Measurements from ENCODE around the gene CCNI. TPM values are rescaled to one million over a fixed set of nuclear protein-coding genes. Genes with fewer than 3 reads are reported as not detected.

The CCNI gene
- polyA plus RNA-seq, 4 donors = 370 to 508 (median 407) TPM

DNA sequence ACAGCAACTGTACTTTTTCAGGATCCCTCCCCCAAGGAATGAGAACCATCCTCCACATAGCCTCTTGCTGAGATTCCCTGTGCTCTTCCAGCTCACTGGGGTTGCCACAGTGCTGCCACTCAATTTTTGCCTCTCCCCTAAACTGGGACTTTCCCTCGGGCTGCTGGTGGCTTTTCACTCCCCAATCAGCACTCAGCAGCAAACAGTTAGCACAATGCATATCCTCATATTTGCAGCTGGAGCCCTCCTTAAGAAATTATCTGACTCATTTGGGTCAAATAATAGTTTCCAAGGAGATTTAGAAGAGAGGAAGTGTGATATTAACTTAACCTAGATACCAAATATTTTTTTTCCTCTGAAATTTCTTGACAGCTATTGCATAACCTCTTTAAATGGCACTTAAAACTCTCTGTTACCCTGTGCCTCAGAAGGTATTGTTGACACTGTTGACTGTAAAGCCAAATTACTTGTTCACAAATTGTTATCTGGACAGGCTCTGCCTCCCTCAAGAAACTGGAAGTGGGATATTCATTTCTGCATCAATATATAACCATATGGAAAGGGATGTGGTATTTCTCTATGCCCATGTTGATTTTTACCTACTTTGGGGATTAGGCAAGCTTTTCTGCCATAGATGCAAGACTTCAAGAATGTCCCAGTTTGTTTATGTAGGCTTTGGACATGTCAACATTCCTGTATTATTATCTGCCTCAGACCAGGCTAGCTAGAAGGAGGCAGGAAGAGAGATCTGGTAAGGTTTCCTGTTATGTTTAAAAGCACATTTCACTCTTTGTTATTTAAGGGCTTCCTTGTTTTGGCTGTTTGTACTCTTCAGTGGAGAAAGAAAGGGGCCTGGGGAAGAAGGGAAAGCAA is 68.2 kb downstream of the CCNI start:
- DNase-seq (ENCODE audit: low read depth in 4 of 4, low spot score in 3 of 4) = no peak

DNA sequence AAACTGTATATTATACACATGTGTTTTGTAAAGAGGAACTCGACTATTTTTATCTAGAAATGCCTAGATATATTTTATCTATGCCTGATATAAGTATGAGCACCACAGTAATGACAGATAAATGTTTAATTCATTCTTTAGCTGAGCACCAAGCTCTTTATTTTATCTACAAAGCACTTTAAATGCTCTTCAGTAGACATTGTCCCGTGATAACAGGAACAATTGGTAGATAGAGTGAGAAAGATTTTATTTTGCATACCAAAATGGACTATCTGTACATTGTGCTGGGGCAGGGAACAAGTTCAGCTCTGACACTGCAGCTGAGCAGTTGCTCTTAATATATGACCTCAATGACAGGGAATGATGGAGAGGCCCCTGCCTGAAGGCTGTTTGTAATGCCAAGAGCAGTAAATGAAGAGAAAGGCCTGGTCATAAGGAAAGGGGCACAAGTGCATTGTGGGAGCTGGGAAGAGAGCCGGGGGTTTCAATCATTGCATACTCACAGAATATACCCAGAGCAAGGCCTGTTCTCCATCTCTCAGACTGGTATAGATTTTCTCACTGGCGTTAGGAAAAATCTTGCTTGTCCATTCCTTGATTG is 68.9 kb downstream of the CCNI start:
- no peak for DNase-seq (ENCODE audit: low read depth in 4 of 4, low spot score in 3 of 4)

DNA sequence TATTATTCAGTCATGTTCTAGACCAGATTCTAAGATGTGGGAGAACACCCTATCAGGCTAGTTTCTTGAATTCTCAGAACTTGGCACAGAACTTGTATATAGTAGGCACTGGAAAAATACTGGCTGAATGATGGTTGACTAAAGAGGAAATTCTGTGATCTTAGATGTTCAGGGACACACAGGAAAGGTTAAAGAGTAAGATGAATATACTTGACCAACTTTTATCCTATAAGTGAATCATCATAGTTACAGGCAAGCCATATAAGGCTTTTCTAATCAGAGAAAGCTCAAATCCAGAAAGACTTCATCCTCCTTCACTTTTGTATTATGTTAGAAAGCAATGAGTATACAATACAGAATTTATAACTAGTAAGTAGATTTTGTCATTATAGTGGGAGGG is 72.4 kb downstream of the CCNI start:
- DNase-seq (ENCODE audit: low read depth in 4 of 4, low spot score in 3 of 4) = no peak

DNA sequence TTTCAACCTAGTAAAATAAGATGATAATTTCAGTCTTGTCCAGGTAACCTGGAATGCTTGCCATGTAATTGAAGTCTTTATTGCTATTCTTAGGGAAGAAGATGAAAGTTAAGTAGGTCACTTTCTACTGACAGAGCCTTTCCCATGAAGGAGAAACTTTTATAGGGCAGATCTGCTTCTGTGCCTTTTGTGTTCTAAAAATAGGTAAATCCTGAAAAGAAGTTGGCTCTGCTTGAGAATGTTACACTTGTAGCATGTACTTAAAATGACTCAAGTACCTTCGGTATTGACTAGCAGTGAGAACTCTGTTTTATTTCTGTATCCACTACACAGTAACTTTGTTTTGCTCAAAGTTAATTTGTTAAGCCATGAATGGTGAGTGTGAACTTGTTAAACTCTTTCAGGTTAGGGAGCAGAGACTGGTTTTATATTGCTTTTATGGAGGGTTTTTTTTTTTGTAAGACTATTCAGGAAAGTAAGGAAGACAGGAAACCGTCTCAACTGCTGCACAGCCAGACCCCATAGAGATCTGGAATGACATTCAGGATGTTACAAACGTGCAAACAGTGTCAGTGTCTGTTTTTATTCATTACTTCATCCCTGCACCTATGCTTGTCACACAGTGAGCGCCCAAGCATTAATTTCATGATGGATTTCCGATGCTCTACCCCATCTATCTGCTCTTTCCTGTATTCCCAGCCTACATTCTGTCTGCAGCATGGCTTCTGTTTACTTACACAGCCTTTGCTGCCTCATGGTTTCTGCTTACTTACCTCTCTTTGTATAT is 73.3 kb downstream of the CCNI start:
- DNase-seq (ENCODE audit: low read depth in 4 of 4, low spot score in 3 of 4) = no peak

DNA sequence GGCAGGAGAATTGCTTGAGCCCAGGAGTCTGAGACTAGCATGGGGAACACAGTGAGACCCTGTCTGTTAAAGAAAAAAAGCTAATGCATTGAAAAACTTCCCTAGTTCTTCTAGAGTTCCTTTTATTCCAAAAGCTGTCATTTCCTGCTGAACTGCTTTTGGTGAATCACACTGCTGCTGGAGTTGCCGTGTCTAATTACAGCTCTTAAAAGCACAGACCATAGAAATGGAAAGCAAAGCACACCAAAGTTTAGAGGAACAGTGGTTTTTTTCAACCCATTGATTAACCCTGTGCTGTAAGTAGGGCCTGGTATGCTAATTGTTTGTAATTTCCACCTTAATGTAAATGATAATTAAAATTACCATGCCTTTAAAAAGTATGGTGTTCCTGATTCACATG is 73.9 kb downstream of the CCNI start:
- DNase-seq (ENCODE audit: low read depth in 4 of 4, low spot score in 3 of 4) = no peak

DNA sequence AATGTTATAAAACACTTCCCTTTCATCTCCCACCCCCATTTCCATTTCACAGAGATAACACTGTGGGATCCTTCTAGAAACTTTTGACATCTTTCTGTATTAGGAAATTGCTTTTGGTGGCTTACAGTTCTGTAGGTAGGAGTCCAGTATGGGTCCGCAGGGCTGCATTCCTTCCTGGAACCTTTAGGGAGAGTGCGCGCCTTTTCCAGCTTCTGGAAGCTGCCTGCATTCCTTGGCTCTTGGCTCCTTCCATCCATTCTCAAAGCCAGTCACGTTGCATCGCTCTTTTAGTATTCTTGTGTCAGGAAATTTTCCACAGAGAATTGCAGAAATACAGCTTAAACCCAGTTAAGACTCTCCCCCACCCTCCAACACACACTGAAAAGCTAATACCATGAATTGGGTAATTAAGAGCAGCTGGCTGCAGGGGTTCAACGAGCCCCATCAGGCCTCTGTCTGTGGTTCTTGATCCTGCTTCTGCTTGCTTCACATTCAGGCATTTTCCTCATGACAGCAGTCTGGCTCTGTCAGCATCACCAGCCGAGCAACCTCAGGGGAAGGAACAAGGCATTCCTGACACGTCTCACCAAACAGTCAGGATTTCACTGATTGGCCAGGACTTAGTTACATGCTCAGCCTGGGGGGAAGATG is 77.4 kb downstream of the CCNI start:
- no peak for DNase-seq (ENCODE audit: low read depth in 4 of 4, low spot score in 3 of 4)

- DNase-seq (ENCODE audit: low read depth in 4 of 4, low spot score in 3 of 4) = no peak
These were observed 78.3 kb downstream of the CCNI start for GRCh38 chr4:76997532-76997931.

Other genes with a start within 250 kb of the CCNI start
- 1 to 10 TPM in 3 of 4 donors, under 1 TPM in 1; 0.38 to 6.2 (median 4.9) TPM for gene SOWAHB, start 177.8 kb downstream of the CCNI start, polyA plus RNA-seq (ENCODE audit: insufficient read length in 4 of 4)
- gene SEPTIN11, start 126.2 kb downstream of the CCNI start, polyA plus RNA-seq (ENCODE audit: insufficient read length in 4 of 4) = 100 to 1,000 TPM; 244 to 309 (median 284) TPM
- 100 to 1,000 TPM; 119 to 160 (median 146) TPM for gene CCNG2, start 81.2 kb upstream of the CCNI start, polyA plus RNA-seq (ENCODE audit: insufficient read length in 4 of 4)

Data from left renal pelvis (tissue), 4 donors.